DOHH2 (cell line): Measurements from ENCODE around the gene PROZ.
"Not testable (repeated sequence)": the region's sequence is repeated elsewhere in the genome, so short reads cannot be mapped to it uniquely, and the experiment has no call there.

ENCODE experiments used
- H3F3A ChIP-seq: fragments of 200-600 bp; sonication (generic), shearing (Covaris generic); 2 replicates; pipeline ENCODE4 v1.6.0; 2016; ENCODE audit warnings: antibody characterized with exemption, mild to moderate bottlenecking; ENCODE audit not compliant: control insufficient read depth, insufficient read depth
- H3K27ac ChIP-seq: fragments of 200-600 bp; sonication (generic); 2 replicates; pipeline ENCODE4 v1.5.1; 2014; ENCODE audit warnings: low read depth, mild to moderate bottlenecking, low read length, moderate library complexity
- H3K27me3 ChIP-seq: fragments of 200-600 bp; sonication (generic); 2 replicates; pipeline ENCODE4 v1.6.1; 2014; ENCODE audit warnings: mild to moderate bottlenecking, low read length, mixed read lengths; ENCODE audit not compliant: control insufficient read depth
- H3K36me3 ChIP-seq: fragments of 200-600 bp; sonication (generic); 2 replicates; pipeline ENCODE4 v1.6.1; 2014; ENCODE audit warnings: mild to moderate bottlenecking, low read length, moderate library complexity, mixed read lengths; ENCODE audit not compliant: control insufficient read depth
- H3K4me1 ChIP-seq: fragments of 200-600 bp; sonication (generic); 2 replicates; pipeline ENCODE4 v1.6.1; 2014; ENCODE audit warnings: mild to moderate bottlenecking, low read length, mixed read lengths; ENCODE audit not compliant: control insufficient read depth
- H3K4me2 ChIP-seq: fragments of 200-600 bp; sonication (generic); 2 replicates; pipeline ENCODE4 v1.6.0; 2014; ENCODE audit warnings: mild to moderate bottlenecking, low read length, moderate library complexity
- H3K4me3 ChIP-seq: fragments of 200-600 bp; sonication (generic); 2 replicates; pipeline ENCODE4 v1.5.1; 2014; ENCODE audit warnings: mild to moderate bottlenecking, low read length, mixed read lengths
- H3K79me2 ChIP-seq: fragments of 200-600 bp; sonication (generic); 2 replicates; pipeline ENCODE4 v1.6.1; 2014; ENCODE audit warnings: mild to moderate bottlenecking, low read length, mixed read lengths; ENCODE audit not compliant: control insufficient read depth
- H3K9me2 ChIP-seq: fragments of 200-600 bp; sonication (generic); replicated peaks from 2 replicates; pipeline ENCODE4 v1.6.1; 2014; ENCODE audit warnings: mild to moderate bottlenecking, low read length, mixed read lengths; ENCODE audit not compliant: control insufficient read depth
- H3K9me3 ChIP-seq: fragments of 200-600 bp; sonication (generic); 2 replicates; pipeline ENCODE4 v1.6.1; 2014; ENCODE audit warnings: antibody characterized with exemption, low read length, mixed read lengths; ENCODE audit not compliant: control insufficient read depth, insufficient read depth
- H4K20me1 ChIP-seq: fragments of 200-600 bp; sonication (generic); 2 replicates; pipeline ENCODE4 v1.6.0; 2014; ENCODE audit warnings: low read depth, mild to moderate bottlenecking, antibody characterized with exemption, low read length, moderate library complexity; ENCODE audit not compliant: control insufficient read depth, insufficient read depth
- EZH2phosphoT487 ChIP-seq: fragments of 200-600 bp; sonication (generic); IDR thresholded peaks from 2 replicates; pipeline ENCODE4 v1.6.1; 2017; ENCODE audit warnings: borderline replicate concordance, mild to moderate bottlenecking, antibody characterized with exemption, low read length, moderate library complexity, mixed read lengths
- TF ChIP-seq, protein P1 (sequence below): fragments of 200-600 bp; sonication (generic); IDR thresholded peaks from one replicate; pipeline ENCODE4 v1.5.1; 2014; ENCODE audit warnings: antibody characterized with exemption, mild to moderate bottlenecking, low read depth, low read length; ENCODE audit not compliant: poor library complexity, severe bottlenecking

PROZ gene

DNA sequence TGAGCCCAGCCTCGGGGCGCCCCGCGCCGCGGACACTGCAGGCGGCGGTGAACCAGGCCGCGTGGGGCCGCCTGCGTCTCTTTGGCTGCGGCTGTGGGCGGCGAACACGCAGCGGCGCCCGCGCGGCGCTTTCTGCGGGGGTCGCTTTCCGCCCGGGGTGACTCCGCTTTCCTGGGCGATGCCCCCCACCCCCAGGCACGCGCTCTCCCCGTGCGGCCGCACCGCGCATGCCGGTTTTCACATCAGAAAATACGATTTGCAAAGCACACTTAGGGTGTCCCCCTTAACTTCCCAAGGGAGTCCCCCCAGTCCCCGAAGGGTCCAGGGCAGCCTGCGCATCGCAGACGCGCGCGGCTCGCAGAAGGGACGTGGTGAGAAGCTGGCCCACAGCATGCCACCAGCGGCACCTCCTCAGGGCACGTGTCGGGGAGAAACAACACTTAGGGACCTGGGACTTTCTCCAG is 47.6 kb upstream of the PROZ start:
- no peak for TF ChIP-seq EZH2phosphoT487
- TF ChIP-seq, protein P1, sequence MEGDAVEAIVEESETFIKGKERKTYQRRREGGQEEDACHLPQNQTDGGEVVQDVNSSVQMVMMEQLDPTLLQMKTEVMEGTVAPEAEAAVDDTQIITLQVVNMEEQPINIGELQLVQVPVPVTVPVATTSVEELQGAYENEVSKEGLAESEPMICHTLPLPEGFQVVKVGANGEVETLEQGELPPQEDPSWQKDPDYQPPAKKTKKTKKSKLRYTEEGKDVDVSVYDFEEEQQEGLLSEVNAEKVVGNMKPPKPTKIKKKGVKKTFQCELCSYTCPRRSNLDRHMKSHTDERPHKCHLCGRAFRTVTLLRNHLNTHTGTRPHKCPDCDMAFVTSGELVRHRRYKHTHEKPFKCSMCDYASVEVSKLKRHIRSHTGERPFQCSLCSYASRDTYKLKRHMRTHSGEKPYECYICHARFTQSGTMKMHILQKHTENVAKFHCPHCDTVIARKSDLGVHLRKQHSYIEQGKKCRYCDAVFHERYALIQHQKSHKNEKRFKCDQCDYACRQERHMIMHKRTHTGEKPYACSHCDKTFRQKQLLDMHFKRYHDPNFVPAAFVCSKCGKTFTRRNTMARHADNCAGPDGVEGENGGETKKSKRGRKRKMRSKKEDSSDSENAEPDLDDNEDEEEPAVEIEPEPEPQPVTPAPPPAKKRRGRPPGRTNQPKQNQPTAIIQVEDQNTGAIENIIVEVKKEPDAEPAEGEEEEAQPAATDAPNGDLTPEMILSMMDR: no peak
- H3K9me3 ChIP-seq: peaks cover 7% of the 10 kb centered on the region; the same call in 1 of the 2 replicates
- H3F3A ChIP-seq: no peaks in the 10 kb centered on the region
- H3K4me3 ChIP-seq: no peak overlapping the region
- H4K20me1 ChIP-seq: no peaks in the 10 kb centered on the region
- no peak overlapping the region for H3K27ac ChIP-seq
- no peaks in the 10 kb centered on the region for H3K27me3 ChIP-seq
- H3K36me3 ChIP-seq: no peaks in the 10 kb centered on the region
- no peaks in the 10 kb centered on the region for H3K4me1 ChIP-seq
- H3K9me2 ChIP-seq: no peaks in the 10 kb centered on the region
- H3K4me2 ChIP-seq: no peak overlapping the region
- no peaks in the 10 kb centered on the region for H3K79me2 ChIP-seq

DNA sequence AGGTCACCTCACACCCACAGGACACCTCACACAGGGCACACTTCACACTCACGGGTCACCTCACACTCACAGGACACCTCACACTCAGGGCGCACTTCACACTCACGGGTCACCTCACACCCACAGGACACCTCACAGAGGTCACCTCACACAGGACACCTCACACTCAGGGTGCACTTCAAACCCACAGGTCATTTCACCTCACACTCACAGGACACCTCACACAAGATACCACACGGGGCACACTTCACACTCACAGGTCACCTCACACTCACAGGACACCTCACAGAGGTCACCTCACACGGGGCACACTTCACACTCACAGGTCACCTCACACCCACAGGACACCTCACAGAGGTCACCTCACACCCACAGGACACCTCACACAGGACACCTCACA is 46.6 kb upstream of the PROZ start:
- H3F3A ChIP-seq, H3K27me3 ChIP-seq, H3K9me3 ChIP-seq, H3K36me3 ChIP-seq, H3K4me3 ChIP-seq, H3K79me2 ChIP-seq, H3K4me1 ChIP-seq, H3K9me2 ChIP-seq, H3K4me2 ChIP-seq, H4K20me1 ChIP-seq, H3K27ac ChIP-seq: not testable (repeated sequence)

DNA sequence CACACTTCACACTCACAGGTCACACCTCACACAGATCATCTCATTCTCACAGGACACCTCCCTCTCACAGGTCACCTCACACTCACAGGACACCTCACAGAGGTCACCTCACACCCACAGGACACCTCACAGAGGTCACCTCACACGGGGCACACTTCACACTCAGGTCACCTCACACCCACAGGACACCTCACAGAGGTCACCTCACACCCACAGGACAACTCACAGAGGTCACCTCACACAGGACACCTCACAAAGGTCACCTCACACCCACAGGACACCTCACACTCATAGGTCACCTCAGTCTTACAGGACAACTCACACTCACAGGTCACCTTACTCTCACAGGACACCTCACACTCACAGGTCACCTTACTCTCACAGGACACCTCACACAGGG is 46.0 kb upstream of the PROZ start:
- not testable (repeated sequence) for H3K36me3 ChIP-seq, H3K27me3 ChIP-seq

DNA sequence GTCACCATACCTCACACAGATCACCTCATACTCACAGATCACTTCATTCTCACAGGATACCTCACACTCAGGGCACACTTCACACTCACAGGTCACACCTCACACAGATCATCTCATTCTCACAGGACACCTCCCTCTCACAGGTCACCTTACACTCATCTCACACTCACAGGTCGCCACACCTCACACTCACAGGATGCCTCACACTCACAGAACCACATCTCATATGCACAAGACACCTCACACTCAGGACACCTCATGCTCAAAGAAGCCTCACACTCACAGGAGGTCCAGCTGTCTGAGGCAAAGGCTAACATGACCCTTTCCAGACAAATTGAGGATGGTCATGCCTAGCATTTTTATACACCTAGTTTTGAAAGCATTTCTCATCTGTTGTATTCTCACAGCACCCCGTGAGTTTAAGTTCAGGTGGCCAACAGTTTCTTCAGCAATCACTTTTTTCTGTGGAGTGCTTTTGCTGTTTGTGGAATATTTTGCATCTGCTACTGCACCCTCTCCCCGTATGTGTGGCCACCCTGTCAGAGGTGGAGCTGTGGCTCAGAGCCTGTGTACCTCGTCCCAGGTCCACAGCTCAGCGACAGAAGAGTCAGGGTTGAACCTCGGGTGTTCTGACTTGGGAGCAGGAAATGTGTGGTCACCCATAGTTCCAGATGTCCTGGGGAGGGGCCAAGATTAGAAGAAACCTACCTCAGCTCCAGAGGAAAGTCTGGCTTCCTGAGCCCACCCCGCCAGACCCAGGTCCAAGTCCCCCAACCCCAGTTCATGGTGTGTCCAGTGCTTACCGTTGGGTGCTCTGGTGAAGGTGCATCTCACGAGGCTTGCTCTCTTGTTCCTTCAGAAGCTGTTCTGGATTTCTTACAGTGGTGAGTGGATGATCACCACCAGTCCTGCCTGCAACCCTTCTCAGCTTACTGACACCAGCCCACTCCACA is 45.3 kb upstream of the PROZ start:
- no peaks in the 10 kb centered on the region for H3K36me3 ChIP-seq
- H3K79me2 ChIP-seq: no peaks in the 10 kb centered on the region
- H4K20me1 ChIP-seq: no peaks in the 10 kb centered on the region
- H3K4me2 ChIP-seq: no peak overlapping the region
- H3K9me3 ChIP-seq: peaks cover 7% of the 10 kb centered on the region; the same call in 1 of the 2 replicates
- H3K4me1 ChIP-seq: no peaks in the 10 kb centered on the region
- TF ChIP-seq EZH2phosphoT487: no peak
- TF ChIP-seq, protein P1: no peak
- H3K9me2 ChIP-seq: no peaks in the 10 kb centered on the region
- no peaks in the 10 kb centered on the region for H3K27me3 ChIP-seq
- H3F3A ChIP-seq: no peaks in the 10 kb centered on the region
- H3K4me3 ChIP-seq: no peak overlapping the region
- no peak overlapping the region for H3K27ac ChIP-seq

More for the DNA sequence above, 46.0 kb upstream of the PROZ start:
- H3F3A ChIP-seq, H3K4me2 ChIP-seq, H3K9me2 ChIP-seq, H3K27ac ChIP-seq, H3K9me3 ChIP-seq, H3K4me1 ChIP-seq, H3K79me2 ChIP-seq, H3K4me3 ChIP-seq, H4K20me1 ChIP-seq: not testable (repeated sequence)
